Keratinocyte (primary cell): Measurements from ENCODE around the gene PSMA4. TPM values are rescaled to one million over a fixed set of nuclear protein-coding genes. Genes with fewer than 3 reads are reported as not detected.
"Not testable (repeated sequence)": the region's sequence is repeated elsewhere in the genome, so short reads cannot be mapped to it uniquely, and the experiment has no call there.

Experiments
- DNase-seq: peaks from one replicate; pipeline ENCODE4 v3.0.0-alpha.2; 2011; ENCODE audit warnings: low read depth, missing footprints, low spot score
- FAIRE-seq: peaks from 2 replicates; lab custom pipeline; 2011; peaks lifted over from hg19 to GRCh38; lab: Jason Lieb, UNC
- H2AFZ ChIP-seq: 2 replicates; pipeline ENCODE4 v1.6.0; 2012; ENCODE audit warnings: low read length, control low read depth, inconsistent platforms; ENCODE audit not compliant: control insufficient read depth
- H3K27ac ChIP-seq: 2 replicates; pipeline ENCODE4 v1.5.1; 2011; ENCODE audit warnings: low read length; ENCODE audit not compliant: control insufficient read depth, insufficient read depth
- H3K27me3 ChIP-seq: 3 replicates; pipeline ENCODE4 v1.6.0; 2011; ENCODE audit warnings: low read length; ENCODE audit not compliant: control insufficient read depth, insufficient read depth; ENCODE audit errors: extremely low read depth
- H3K36me3 ChIP-seq, 2 experiments: 2 replicates in 1 of 2; 3 replicates in 1 of 2; pipeline ENCODE4 v1.5.1; 2011; ENCODE audit warnings: low read length in 2 of 2, mild to moderate bottlenecking in 1 of 2; ENCODE audit not compliant: control insufficient read depth in 2 of 2, insufficient read depth in 2 of 2; ENCODE audit errors: extremely low read depth in 1 of 2
- H3K4me1 ChIP-seq: 3 replicates; pipeline ENCODE4 v1.5.1; 2011; ENCODE audit warnings: low read length; ENCODE audit not compliant: control insufficient read depth, insufficient read depth; ENCODE audit errors: extremely low read depth
- H3K4me2 ChIP-seq: 3 replicates; pipeline ENCODE4 v1.6.0; 2011; ENCODE audit warnings: low read depth, low read length; ENCODE audit not compliant: control insufficient read depth, insufficient read depth; ENCODE audit errors: extremely low read depth
- H3K4me3 ChIP-seq, 3 experiments: fragments of 200-600 bp in 1 of 3; sonication (generic) in 1 of 3; 2 replicates in 2 of 3; 3 replicates in 1 of 3; pipeline ENCODE4 v1.5.1; 2011 to 2016; ENCODE audit warnings: low read length in 3 of 3, mild to moderate bottlenecking in 3 of 3, control low read depth in 2 of 3, inconsistent platforms in 1 of 3, low read depth in 1 of 3, mixed read lengths in 1 of 3, mixed run types in 1 of 3, moderate library complexity in 1 of 3; ENCODE audit not compliant: control insufficient read depth in 2 of 3, insufficient read depth in 2 of 3; ENCODE audit errors: extremely low read depth in 1 of 3
- H3K79me2 ChIP-seq: 2 replicates; pipeline ENCODE4 v1.6.0; 2012; ENCODE audit warnings: low read length; ENCODE audit not compliant: control insufficient read depth, insufficient read depth
- H3K9ac ChIP-seq: 3 replicates; pipeline ENCODE4 v1.6.0; 2011; ENCODE audit warnings: low read length; ENCODE audit not compliant: control insufficient read depth, insufficient read depth; ENCODE audit errors: extremely low read depth
- H3K9me1 ChIP-seq: 3 replicates; pipeline ENCODE4 v1.6.0; 2011; ENCODE audit warnings: low read length; ENCODE audit not compliant: control insufficient read depth, insufficient read depth; ENCODE audit errors: extremely low read depth
- H3K9me3 ChIP-seq: 2 replicates; pipeline ENCODE4 v1.5.1; 2012; ENCODE audit warnings: low read depth, low read length; ENCODE audit not compliant: control insufficient read depth
- H4K20me1 ChIP-seq: 3 replicates; pipeline ENCODE4 v1.6.0; 2011; ENCODE audit warnings: low read length; ENCODE audit not compliant: control insufficient read depth, insufficient read depth; ENCODE audit errors: extremely low read depth
- EZH2 ChIP-seq: IDR thresholded peaks from one replicate; pipeline ENCODE4 v1.6.1; 2012; ENCODE audit warnings: inconsistent platforms, mild to moderate bottlenecking, low read length, moderate library complexity
- dilution Hi-C: fragments of 300-500 bp; cut with MboI; formaldehyde crosslinking; loops from one replicate; pipeline ENCODE4 v1.7.0; 2020; ENCODE audit warnings: low sequenced_read_pairs; ENCODE audit not compliant: extremely low pct_ligation_motif_present
- polyA plus RNA-seq, 5 experiments: library from polyadenylated mRNA; depleted of rRNA in 3 of 5; stranded (reverse) in 3 of 5; stranded (forward) in 1 of 5; unstranded in 1 of 5; fragments of >200 nt; gene quantifications; 1 replicate in 1 of 5; 2 replicates in 3 of 5; 3 replicates in 1 of 5; pipeline versions ENCODE4 v1.2.1 to v1.2.3, GENCODE V29; 2011 to 2012; ENCODE audit warnings: missing spikeins in 2 of 5, low read depth in 1 of 5, low replicate concordance in 1 of 5
- TF ChIP-seq, protein P1 (sequence below), 3 experiments: IDR thresholded peaks in 1 of 3; conservative IDR thresholded peaks in 1 of 3; optimal IDR thresholded peaks in 1 of 3; 2 replicates in 2 of 3; 3 replicates in 1 of 3; pipeline versions ENCODE3 to v1.5.1; 2011; ENCODE audit warnings: low read length in 3 of 3, mild to moderate bottlenecking in 3 of 3, moderate library complexity in 2 of 3, control low read depth in 1 of 3, inconsistent platforms in 1 of 3; ENCODE audit not compliant: insufficient read depth in 2 of 3; ENCODE audit errors: extremely low read depth in 1 of 3

PSMA4 gene
- polyA plus RNA-seq, 1 donor (not counting 4 experiments of a cell fraction or from before 2014, with no cell fraction given), result 432 TPM

GRCh38 chr15:78538358-78538757, 1.9 kb upstream of the PSMA4 start:
- H3K4me3 ChIP-seq, result no peak overlapping the region
- dilution Hi-C loops, result no loop called here
- no peak for FAIRE-seq

DNA sequence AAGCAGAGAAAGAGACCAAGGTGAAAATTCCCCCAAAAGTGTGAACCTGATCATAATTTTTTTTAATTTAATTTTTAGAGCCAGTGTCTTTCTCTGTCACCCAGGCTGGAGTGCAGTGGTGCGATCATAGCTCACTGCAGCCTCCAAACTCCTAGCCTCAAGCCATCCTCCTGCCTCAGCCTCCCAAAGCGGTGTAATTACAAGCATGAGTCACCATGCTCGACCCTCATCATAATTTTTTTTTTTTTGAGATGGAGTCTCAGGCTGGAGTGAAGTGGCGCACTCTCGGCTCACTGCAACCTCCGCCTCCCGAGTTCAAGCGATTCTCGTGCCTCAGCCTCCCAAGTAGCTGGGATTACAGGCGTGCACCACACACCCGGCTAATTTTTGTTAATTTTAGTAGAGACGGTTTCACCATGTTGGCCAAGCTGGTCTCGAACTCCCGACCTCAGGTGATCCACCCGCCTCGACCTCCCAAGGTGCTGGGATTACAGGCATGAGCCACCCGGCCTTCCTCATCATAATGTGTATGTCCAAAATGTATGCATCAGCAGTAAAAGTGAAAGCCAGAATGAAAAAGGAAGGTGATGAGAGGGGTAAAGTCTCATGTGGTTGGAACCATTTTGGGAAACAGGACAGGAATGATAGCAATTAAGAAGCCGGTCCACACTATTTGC, 642 bp upstream of the PSMA4 start:
- H3K4me1 ChIP-seq, FAIRE-seq, dilution Hi-C loops, H4K20me1 ChIP-seq, H3K27me3 ChIP-seq, DNase-seq, H3K36me3 ChIP-seq, H3K9me1 ChIP-seq, H3K9me3 ChIP-seq: not testable (repeated sequence)
- Histone ChIP-seq H3K9ac (peak overlapping the region; percentile 98), H2AFZ (peak overlapping the region; percentile 98), H3K27ac (peak overlapping the region; percentile 94), H3K79me2 (peaks cover 30% of the 10 kb centered on the region), H3K4me2 (peak overlapping the region; percentile 80), H3K4me3 (peak overlapping the region; percentile 68 to 88 (median 86))

More at GRCh38 chr15:78538358-78538757, 1.9 kb upstream of the PSMA4 start:
- H3K4me2 ChIP-seq, result no peak overlapping the region
- TF ChIP-seq, protein P1, sequence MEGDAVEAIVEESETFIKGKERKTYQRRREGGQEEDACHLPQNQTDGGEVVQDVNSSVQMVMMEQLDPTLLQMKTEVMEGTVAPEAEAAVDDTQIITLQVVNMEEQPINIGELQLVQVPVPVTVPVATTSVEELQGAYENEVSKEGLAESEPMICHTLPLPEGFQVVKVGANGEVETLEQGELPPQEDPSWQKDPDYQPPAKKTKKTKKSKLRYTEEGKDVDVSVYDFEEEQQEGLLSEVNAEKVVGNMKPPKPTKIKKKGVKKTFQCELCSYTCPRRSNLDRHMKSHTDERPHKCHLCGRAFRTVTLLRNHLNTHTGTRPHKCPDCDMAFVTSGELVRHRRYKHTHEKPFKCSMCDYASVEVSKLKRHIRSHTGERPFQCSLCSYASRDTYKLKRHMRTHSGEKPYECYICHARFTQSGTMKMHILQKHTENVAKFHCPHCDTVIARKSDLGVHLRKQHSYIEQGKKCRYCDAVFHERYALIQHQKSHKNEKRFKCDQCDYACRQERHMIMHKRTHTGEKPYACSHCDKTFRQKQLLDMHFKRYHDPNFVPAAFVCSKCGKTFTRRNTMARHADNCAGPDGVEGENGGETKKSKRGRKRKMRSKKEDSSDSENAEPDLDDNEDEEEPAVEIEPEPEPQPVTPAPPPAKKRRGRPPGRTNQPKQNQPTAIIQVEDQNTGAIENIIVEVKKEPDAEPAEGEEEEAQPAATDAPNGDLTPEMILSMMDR (optimal IDR thresholded peaks at IDR 0.05 in 1 of 3, IDR thresholded peaks at IDR 0.05 in 1 of 3, conservative IDR thresholded peaks at IDR 0.05 in 1 of 3; ENCODE audit: extremely low read depth in 1 of 3, insufficient read depth in 2 of 3, low read length in 3 of 3), result no peak
- no peak for TF ChIP-seq EZH2
- no peaks in the 10 kb centered on the region for H3K9me1 ChIP-seq
- H3K9ac ChIP-seq, result no peak overlapping the region
- no peaks in the 10 kb centered on the region for H4K20me1 ChIP-seq
- peaks cover 9% of the 10 kb centered on the region for H3K4me1 ChIP-seq
- H3K36me3 ChIP-seq, result peaks cover 0 to 5% of the 10 kb centered on the region in 2 experiments
- no peak for DNase-seq
- no peak overlapping the region for H2AFZ ChIP-seq
- H3K27ac ChIP-seq, result no peak overlapping the region
- peaks cover 30% of the 10 kb centered on the region for H3K79me2 ChIP-seq
- no peaks in the 10 kb centered on the region for H3K27me3 ChIP-seq
- H3K9me3 ChIP-seq, result no peaks in the 10 kb centered on the region
